Mesendoderm (in vitro differentiated cells): ENCODE data around the gene PLSCR3.

Source experiments
- DNase-seq: peaks from one replicate; pipeline ENCODE4 v3.0.0; 2013
- H2AK5ac ChIP-seq: 2 replicates; pipeline ENCODE4 v1.6.1; 2013; ENCODE audit warnings: low read length, inconsistent platforms
- H2BK120ac ChIP-seq: 2 replicates; pipeline ENCODE4 v1.6.1; 2013; ENCODE audit warnings: low read depth, mild to moderate bottlenecking, low read length, moderate library complexity, mixed read lengths
- H2BK15ac ChIP-seq: replicated peaks from 2 replicates; pipeline ENCODE4 v1.6.1; 2013; ENCODE audit warnings: low read depth, mild to moderate bottlenecking, moderate library complexity
- H2BK5ac ChIP-seq: 2 replicates; pipeline ENCODE4 v1.6.1; 2013; ENCODE audit warnings: low read length, inconsistent platforms
- H3K18ac ChIP-seq: 2 replicates; pipeline ENCODE4 v1.6.1; 2013; ENCODE audit warnings: mild to moderate bottlenecking, low read length, mixed read lengths
- H3K23ac ChIP-seq: one replicate; pipeline ENCODE4 v1.6.1; 2013; ENCODE audit warnings: low read length
- H3K27ac ChIP-seq: 2 replicates; pipeline ENCODE4 v1.5.1; 2013; ENCODE audit warnings: low read depth, mild to moderate bottlenecking, inconsistent platforms, low read length, moderate library complexity
- H3K27me3 ChIP-seq: 2 replicates; pipeline ENCODE4 v1.6.1; 2013; ENCODE audit warnings: low read length, control low read depth, mild to moderate bottlenecking, inconsistent platforms; ENCODE audit not compliant: insufficient read depth, poor library complexity
- H3K36me3 ChIP-seq: 2 replicates; pipeline ENCODE4 v1.6.1; 2013; ENCODE audit warnings: low read length, inconsistent platforms; ENCODE audit not compliant: control insufficient read depth, insufficient read depth
- H3K4ac ChIP-seq: one replicate; pipeline ENCODE4 v1.6.1; 2013; ENCODE audit warnings: low read depth, mild to moderate bottlenecking, low read length, moderate library complexity
- H3K4me1 ChIP-seq: 2 replicates; pipeline ENCODE4 v1.6.1; 2013; ENCODE audit warnings: low read depth, low read length, inconsistent platforms; ENCODE audit not compliant: control insufficient read depth
- H3K4me2 ChIP-seq: 2 replicates; pipeline ENCODE4 v1.6.1; 2013; ENCODE audit warnings: low read length
- H3K4me3 ChIP-seq: 2 replicates; pipeline ENCODE4 v1.5.1; 2013; ENCODE audit warnings: mild to moderate bottlenecking, low read length
- H3K56ac ChIP-seq: one replicate; pipeline ENCODE4 v1.6.1; 2013; ENCODE audit warnings: low read length
- H3K79me1 ChIP-seq: 2 replicates; pipeline ENCODE4 v1.6.1; 2013; ENCODE audit warnings: low read length, inconsistent platforms
- H3K79me2 ChIP-seq: 2 replicates; pipeline ENCODE4 v1.6.1; 2013; ENCODE audit warnings: mild to moderate bottlenecking, low read length; ENCODE audit not compliant: control insufficient read depth, insufficient read depth
- H3K9ac ChIP-seq: 2 replicates; pipeline ENCODE4 v1.6.1; 2013; ENCODE audit warnings: low read length, inconsistent platforms
- H4K5ac ChIP-seq: one replicate; pipeline ENCODE4 v1.6.1; 2013; ENCODE audit warnings: low read length
- H4K8ac ChIP-seq: one replicate; pipeline ENCODE4 v1.6.1; 2013; ENCODE audit warnings: low read depth, mild to moderate bottlenecking, control low read depth, low read length, moderate library complexity
- WGBS: extraction: QIAGEN DNeasy Blood & Tissue Kit; methylation state at CpG from one replicate; pipeline ENCODE4 v1.1.7; 2013; ENCODE audit warnings: low lambda C conversion rate, missing lambda C conversion rate; ENCODE audit not compliant: insufficient coverage; ENCODE audit errors: extremely low coverage; 5-methylcytosine and 5-hydroxymethylcytosine counted together

PLSCR3 gene

GRCh38 chr17:7423679-7424078, 29.4 kb upstream of the PLSCR3 start:
- Histone ChIP-seq H3K4ac (no peak overlapping the region), H4K5ac (no peak overlapping the region), H3K4me3 (no peak overlapping the region), H2BK120ac (no peak overlapping the region), H3K79me2 (no peaks in the 10 kb centered on the region), H3K27ac (no peak overlapping the region), H4K8ac (no peak overlapping the region), H2BK5ac (no peak overlapping the region), H3K9ac (no peak overlapping the region), H2AK5ac (no peak overlapping the region), H3K4me1 (no peaks in the 10 kb centered on the region), H2BK15ac (no peak overlapping the region), H3K36me3 (no peaks in the 10 kb centered on the region), H3K56ac (no peak overlapping the region), H3K23ac (no peak overlapping the region), H3K79me1 (no peaks in the 10 kb centered on the region), H3K4me2 (no peak overlapping the region), H3K27me3 (no peaks in the 10 kb centered on the region), H3K18ac (no peak overlapping the region)
- DNase-seq = no peak
- WGBS = no CpG with 5 or more reads among the region's 4 CpGs

- H3K9ac ChIP-seq = no peak overlapping the region
- no peak overlapping the region for H3K27ac ChIP-seq
- no peaks in the 10 kb centered on the region for H3K79me1 ChIP-seq
- H2BK15ac ChIP-seq = no peak overlapping the region
- WGBS = no CpG with 5 or more reads among the region's 16 CpGs
- DNase-seq = no peak
- no peaks in the 10 kb centered on the region for H3K36me3 ChIP-seq
- H3K4me2 ChIP-seq = no peak overlapping the region
- no peak overlapping the region for H2BK120ac ChIP-seq
- H2AK5ac ChIP-seq = no peak overlapping the region
- H2BK5ac ChIP-seq = no peak overlapping the region
- no peak overlapping the region for H3K23ac ChIP-seq
- H3K79me2 ChIP-seq = no peaks in the 10 kb centered on the region
- H3K56ac ChIP-seq = no peak overlapping the region
- H3K4me1 ChIP-seq = no peaks in the 10 kb centered on the region
- H3K27me3 ChIP-seq = no peaks in the 10 kb centered on the region
- H3K4me3 ChIP-seq = no peak overlapping the region
- no peak overlapping the region for H4K5ac ChIP-seq
- H3K4ac ChIP-seq = no peak overlapping the region
- H4K8ac ChIP-seq = no peak overlapping the region
- H3K18ac ChIP-seq = no peak overlapping the region
Observed at GRCh38 chr17:7421186-7421585, 26.9 kb upstream of the PLSCR3 start.

GRCh38 chr17:7419819-7420610, 25.7 kb upstream of the PLSCR3 start, which contains the start of gene SPEM1:
TSS of gene SPEM1 (plus strand) at chr17:7420324. CDS start at chr17:7420385, 61 bp downstream.
- Histone ChIP-seq H2AK5ac (no peak within 1 kb of the TSS), H3K27ac (no peak within 1 kb of the TSS), H3K27me3 (no peaks in the 10 kb centered on the region), H3K9ac (no peak within 1 kb of the TSS), H3K4me2 (no peak within 1 kb of the TSS), H2BK120ac (no peak within 1 kb of the TSS), H4K8ac (no peak within 1 kb of the TSS), H2BK15ac (no peak within 1 kb of the TSS), H3K18ac (no peak within 1 kb of the TSS), H3K79me1 (no peaks in the 10 kb centered on the region), H2BK5ac (no peak within 1 kb of the TSS), H3K23ac (no peak within 1 kb of the TSS), H3K36me3 (no peaks in the 10 kb centered on the region), H3K4me1 (no peaks in the 10 kb centered on the region), H3K4me3 (no peak within 1 kb of the TSS), H3K79me2 (no peaks in the 10 kb centered on the region), H3K4ac (no peak within 1 kb of the TSS), H4K5ac (no peak within 1 kb of the TSS), H3K56ac (no peak within 1 kb of the TSS)
- WGBS = no CpG with 5 or more reads among the region's 17 CpGs
- DNase-seq = peak; percentile 58

- Histone ChIP-seq H3K4me2 (no peak overlapping the region), H2AK5ac (no peak overlapping the region), H3K36me3 (no peaks in the 10 kb centered on the region), H2BK15ac (no peak overlapping the region), H3K56ac (peak overlapping the region; percentile 10), H3K79me2 (no peaks in the 10 kb centered on the region), H3K23ac (no peak overlapping the region), H4K8ac (no peak overlapping the region), H2BK5ac (no peak overlapping the region), H3K27me3 (no peaks in the 10 kb centered on the region), H3K4me1 (no peaks in the 10 kb centered on the region), H3K79me1 (no peaks in the 10 kb centered on the region), H3K4me3 (no peak overlapping the region), H4K5ac (no peak overlapping the region), H3K27ac (no peak overlapping the region), H3K4ac (no peak overlapping the region), H2BK120ac (no peak overlapping the region), H3K9ac (no peak overlapping the region), H3K18ac (no peak overlapping the region)
- no CpG with 5 or more reads among the region's 18 CpGs for WGBS
- DNase-seq = no peak
Observed at GRCh38 chr17:7418472-7419152, 24.3 kb upstream of the PLSCR3 start.

- Histone ChIP-seq H3K4me2 (no peak overlapping the region), H2BK15ac (no peak overlapping the region), H3K4ac (no peak overlapping the region), H3K23ac (no peak overlapping the region), H3K4me3 (no peak overlapping the region), H3K27ac (no peak overlapping the region), H2BK5ac (no peak overlapping the region), H3K79me1 (no peaks in the 10 kb centered on the region), H4K5ac (no peak overlapping the region), H2AK5ac (no peak overlapping the region), H3K4me1 (no peaks in the 10 kb centered on the region), H3K18ac (no peak overlapping the region), H3K56ac (no peak overlapping the region), H4K8ac (no peak overlapping the region), H3K79me2 (no peaks in the 10 kb centered on the region), H3K9ac (no peak overlapping the region), H3K36me3 (no peaks in the 10 kb centered on the region), H2BK120ac (no peak overlapping the region), H3K27me3 (no peaks in the 10 kb centered on the region)
- WGBS = no CpG with 5 or more reads among the region's 54 CpGs
- no peak for DNase-seq
Observed at GRCh38 chr17:7417056-7417655, 22.8 kb upstream of the PLSCR3 start.
